ENCODE measurements around the gene USP4. TPM values are rescaled to one million over a fixed set of nuclear protein-coding genes. Genes with fewer than 3 reads are reported as not detected.

USP4 gene
- total and polyA plus RNA-seq, 2 donors (not counting 1 experiment from before 2014, with no cell fraction given) = 60.3 to 116 TPM

DNA sequence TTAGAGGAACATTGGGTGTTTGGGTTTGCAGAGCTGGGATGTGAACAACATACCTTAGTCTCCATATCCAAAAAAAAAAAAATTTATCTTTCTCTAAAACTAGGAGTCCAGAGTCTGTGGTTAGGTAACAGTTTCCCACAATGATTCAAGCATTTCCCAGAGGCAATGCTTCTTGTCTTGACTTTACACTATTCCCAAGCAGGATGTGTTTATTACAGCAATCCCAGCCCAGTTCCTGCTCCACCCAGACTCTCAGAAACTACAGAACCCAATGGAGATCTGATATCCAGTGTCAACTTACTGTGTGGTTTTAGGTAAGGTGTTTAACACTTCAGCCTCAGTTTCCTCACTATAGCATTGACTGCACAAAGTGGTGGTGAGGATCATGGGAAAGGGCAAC is 60.5 kb downstream of the USP4 start:
- H3K9me3 ChIP-seq (ENCODE audit: control extremely low read depth in 1 of 3, control insufficient read depth in 2 of 3, insufficient read depth in 1 of 3, low read length in 2 of 3) = no peaks in the 10 kb centered on the region
- intact Hi-C loops (cut with micrococcal nuclease) = loop anchor here (5.0 kb wide), 1 partner anchor 102 kb away; no protein-coding TSS in a partner anchor
- no peak overlapping the region for H3K4me3 ChIP-seq (ENCODE audit: control extremely low read depth in 1 of 5, extremely low read depth in 1 of 5, insufficient read depth in 1 of 5, low read depth in 2 of 5, low read length in 4 of 5)
- POLR2A ChIA-PET = no interaction called here
- Mint-ChIP-seq H3K4me3 (no peak overlapping the region), H3K27ac (no peak overlapping the region), H3K9me3 (ENCODE audit: insufficient read depth) (no peaks in the 10 kb centered on the region), H3K4me1 (peaks cover 25% of the 10 kb centered on the region), H3K27me3 (no peaks in the 10 kb centered on the region)
- no peaks in the 10 kb centered on the region for H3K79me2 ChIP-seq (ENCODE audit: control insufficient read depth, insufficient read depth, low read length)
- CTCF ChIA-PET = no interaction called here
- ATAC-seq (ENCODE audit: low read depth) (no peak), DNase-seq (no peak)
- TF ChIP-seq EZH2 (IDR thresholded peaks at IDR 0.05; ENCODE audit: borderline replicate concordance, insufficient read depth, low read depth, low read length, poor library complexity, severe bottlenecking) = no peak
- TF ChIP-seq, protein P1, sequence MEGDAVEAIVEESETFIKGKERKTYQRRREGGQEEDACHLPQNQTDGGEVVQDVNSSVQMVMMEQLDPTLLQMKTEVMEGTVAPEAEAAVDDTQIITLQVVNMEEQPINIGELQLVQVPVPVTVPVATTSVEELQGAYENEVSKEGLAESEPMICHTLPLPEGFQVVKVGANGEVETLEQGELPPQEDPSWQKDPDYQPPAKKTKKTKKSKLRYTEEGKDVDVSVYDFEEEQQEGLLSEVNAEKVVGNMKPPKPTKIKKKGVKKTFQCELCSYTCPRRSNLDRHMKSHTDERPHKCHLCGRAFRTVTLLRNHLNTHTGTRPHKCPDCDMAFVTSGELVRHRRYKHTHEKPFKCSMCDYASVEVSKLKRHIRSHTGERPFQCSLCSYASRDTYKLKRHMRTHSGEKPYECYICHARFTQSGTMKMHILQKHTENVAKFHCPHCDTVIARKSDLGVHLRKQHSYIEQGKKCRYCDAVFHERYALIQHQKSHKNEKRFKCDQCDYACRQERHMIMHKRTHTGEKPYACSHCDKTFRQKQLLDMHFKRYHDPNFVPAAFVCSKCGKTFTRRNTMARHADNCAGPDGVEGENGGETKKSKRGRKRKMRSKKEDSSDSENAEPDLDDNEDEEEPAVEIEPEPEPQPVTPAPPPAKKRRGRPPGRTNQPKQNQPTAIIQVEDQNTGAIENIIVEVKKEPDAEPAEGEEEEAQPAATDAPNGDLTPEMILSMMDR (IDR thresholded peaks at IDR 0.05) = no peak
- no peak overlapping the region for H3K9ac ChIP-seq (ENCODE audit: low read length)
- H3K27ac ChIP-seq (ENCODE audit: low read length in 2 of 2) = no peak overlapping the region
- H3K4me2 ChIP-seq (replicated peaks; ENCODE audit: low read depth, low read length, poor library complexity, severe bottlenecking) = no peak overlapping the region
- no peaks in the 10 kb centered on the region for H3K27me3 ChIP-seq (replicated peaks in 1 of 4; ENCODE audit: control extremely low read depth in 1 of 4, control insufficient read depth in 3 of 4, insufficient read depth in 4 of 4, low read length in 3 of 4)
- H4K20me1 ChIP-seq (ENCODE audit: control insufficient read depth, insufficient read depth, low read length, poor library complexity, severe bottlenecking) = no peaks in the 10 kb centered on the region
- H3K4me1 ChIP-seq (ENCODE audit: control insufficient read depth in 2 of 2, insufficient read depth in 2 of 2, low read length in 2 of 2) = peaks cover 10 to 22% of the 10 kb centered on the region in 2 donors
- H2AFZ ChIP-seq (ENCODE audit: insufficient read depth, low read depth, low read length, poor library complexity, severe bottlenecking) = no peak overlapping the region
- peaks cover 14 to 34% of the 10 kb centered on the region in 2 experiments for H3K36me3 ChIP-seq (replicated peaks in 1 of 2; ENCODE audit: control extremely low read depth in 1 of 2, control insufficient read depth in 1 of 2, extremely low read depth in 1 of 2, insufficient read depth in 2 of 2, low read length in 1 of 2)

DNA sequence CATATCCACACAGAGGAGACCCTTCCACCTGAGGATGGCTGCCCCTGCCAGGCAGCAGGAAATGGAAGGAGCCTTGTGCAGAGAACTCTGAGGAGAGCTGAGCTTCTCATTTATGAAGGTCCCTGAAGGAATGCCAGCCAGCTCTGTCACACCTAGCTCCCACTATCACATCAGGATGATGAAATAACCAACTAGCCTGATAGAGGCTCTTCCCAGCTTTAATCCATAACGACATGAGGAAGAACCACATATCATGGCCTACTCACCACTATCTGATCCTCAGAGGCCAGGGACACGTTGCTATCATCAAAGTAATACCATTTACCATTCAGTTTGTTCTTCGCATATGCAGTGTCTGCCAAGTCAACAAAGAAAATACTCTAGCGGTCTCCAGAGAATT is 61.3 kb downstream of the USP4 start:
- Histone ChIP-seq H3K27ac (ENCODE audit: low read length in 2 of 2) (peak overlapping the region in 1 of 2 donors; percentile 89), H3K27me3 (replicated peaks in 1 of 4; ENCODE audit: control extremely low read depth in 1 of 4, control insufficient read depth in 3 of 4, insufficient read depth in 4 of 4, low read length in 3 of 4) (no peaks in the 10 kb centered on the region), H3K9ac (ENCODE audit: low read length) (no peak overlapping the region), H4K20me1 (ENCODE audit: control insufficient read depth, insufficient read depth, low read length, poor library complexity, severe bottlenecking) (no peaks in the 10 kb centered on the region), H3K36me3 (replicated peaks in 1 of 2; ENCODE audit: control extremely low read depth in 1 of 2, control insufficient read depth in 1 of 2, extremely low read depth in 1 of 2, insufficient read depth in 2 of 2, low read length in 1 of 2) (peaks cover 8 to 26% of the 10 kb centered on the region in 2 experiments), H3K9me3 (ENCODE audit: control extremely low read depth in 1 of 3, control insufficient read depth in 2 of 3, insufficient read depth in 1 of 3, low read length in 2 of 3) (no peaks in the 10 kb centered on the region), H3K4me3 (ENCODE audit: control extremely low read depth in 1 of 5, extremely low read depth in 1 of 5, insufficient read depth in 1 of 5, low read depth in 2 of 5, low read length in 4 of 5) (no peak overlapping the region), H3K4me2 (replicated peaks; ENCODE audit: low read depth, low read length, poor library complexity, severe bottlenecking) (no peak overlapping the region), H2AFZ (ENCODE audit: insufficient read depth, low read depth, low read length, poor library complexity, severe bottlenecking) (no peak overlapping the region), H3K79me2 (ENCODE audit: control insufficient read depth, insufficient read depth, low read length) (no peaks in the 10 kb centered on the region), H3K4me1 (ENCODE audit: control insufficient read depth in 2 of 2, insufficient read depth in 2 of 2, low read length in 2 of 2) (peaks cover 10 to 15% of the 10 kb centered on the region in 2 donors)
- intact Hi-C loops (cut with micrococcal nuclease) = loop anchor here (5.0 kb wide), 1 partner anchor 101 kb away; no protein-coding TSS in a partner anchor
- Mint-ChIP-seq H3K27ac (peak overlapping the region; percentile 47), H3K4me3 (no peak overlapping the region), H3K9me3 (ENCODE audit: insufficient read depth) (no peaks in the 10 kb centered on the region), H3K27me3 (no peaks in the 10 kb centered on the region), H3K4me1 (peaks cover 21% of the 10 kb centered on the region)
- 89% methylated on average over 2 of the region's 4 CpGs for WGBS (ENCODE audit: insufficient coverage)
- ChIA-PET POLR2A (interaction anchor here (0.6 kb wide), 1 partner anchor 177 kb away, joined by 9 read pairs; no protein-coding TSS in a partner anchor), CTCF (interaction anchor here (0.7 kb wide), 1 partner anchor 61 kb away, joined by 3 read pairs; the partner anchor contains the start of gene USP4)
- no peak for TF ChIP-seq EZH2 (IDR thresholded peaks at IDR 0.05; ENCODE audit: borderline replicate concordance, insufficient read depth, low read depth, low read length, poor library complexity, severe bottlenecking)
- TF ChIP-seq, protein P1 (IDR thresholded peaks at IDR 0.05) = no peak
- DNase-seq (no peak), ATAC-seq (ENCODE audit: low read depth) (no peak)
